ENCODE data around the gene ARHGEF38.

Gene ARHGEF38, protein sequence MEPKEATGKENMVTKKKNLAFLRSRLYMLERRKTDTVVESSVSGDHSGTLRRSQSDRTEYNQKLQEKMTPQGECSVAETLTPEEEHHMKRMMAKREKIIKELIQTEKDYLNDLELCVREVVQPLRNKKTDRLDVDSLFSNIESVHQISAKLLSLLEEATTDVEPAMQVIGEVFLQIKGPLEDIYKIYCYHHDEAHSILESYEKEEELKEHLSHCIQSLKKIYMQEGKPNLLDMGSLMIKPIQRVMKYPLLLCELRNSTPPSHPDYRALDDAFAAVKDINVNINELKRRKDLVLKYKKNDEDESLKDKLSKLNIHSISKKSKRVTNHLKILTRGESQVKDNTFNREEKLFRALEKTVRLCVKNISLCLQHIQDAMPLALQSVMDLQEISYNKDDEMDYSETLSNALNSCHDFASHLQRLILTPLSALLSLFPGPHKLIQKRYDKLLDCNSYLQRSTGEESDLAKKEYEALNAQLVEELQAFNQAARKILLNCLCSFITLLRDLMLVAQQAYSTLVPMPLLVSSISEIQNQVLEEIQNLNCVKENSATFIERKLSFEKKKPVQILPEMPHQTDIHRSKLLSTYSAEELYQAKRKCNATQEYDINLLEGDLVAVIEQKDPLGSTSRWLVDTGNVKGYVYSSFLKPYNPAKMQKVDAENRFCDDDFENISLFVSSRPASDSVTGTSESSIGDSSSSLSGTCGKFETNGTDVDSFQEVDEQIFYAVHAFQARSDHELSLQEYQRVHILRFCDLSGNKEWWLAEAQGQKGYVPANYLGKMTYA

DNA sequence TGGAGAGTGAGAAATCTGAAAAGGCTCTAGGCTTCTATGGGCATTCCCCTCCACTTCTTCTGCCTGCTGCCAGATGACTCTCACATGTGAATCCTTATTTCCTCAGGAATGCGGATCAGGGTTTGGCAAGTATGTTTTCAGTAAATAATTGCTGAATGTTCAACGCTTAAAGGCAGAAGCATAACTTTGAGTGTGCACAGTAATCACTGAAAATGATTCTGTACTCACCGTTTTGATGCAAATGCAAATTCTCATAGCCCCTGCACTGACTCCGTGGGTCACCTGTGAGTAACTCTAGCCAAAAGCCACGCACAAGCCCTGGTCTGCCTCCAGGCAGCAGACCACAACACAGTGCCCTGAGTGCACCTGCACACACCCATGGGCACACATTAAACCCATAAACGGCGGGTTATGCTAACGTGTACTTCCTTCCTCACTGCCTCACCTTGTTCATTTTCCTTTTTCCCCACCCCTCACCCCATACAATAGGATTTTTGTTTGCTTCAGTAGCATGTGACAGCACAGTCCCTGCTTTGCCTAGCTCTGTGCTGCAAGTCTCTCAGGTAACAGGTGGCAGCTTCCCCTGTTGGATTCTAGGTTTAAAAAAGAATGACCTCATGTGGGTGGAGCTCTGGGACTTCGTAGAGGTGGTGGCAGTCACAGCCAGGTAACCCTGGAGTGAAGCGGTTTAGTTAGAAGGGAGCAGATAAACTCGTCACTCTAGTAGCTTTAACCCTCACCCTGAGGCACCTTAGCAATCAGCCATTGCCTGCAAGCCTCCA lies at the start of gene ARHGEF38:
Gene ARHGEF38 (plus strand): TSS at position 656 of the 782 bp plus-strand sequence. CDS start 146 bp downstream, outside the sequence.
- DNase-seq = no peak

DNA sequence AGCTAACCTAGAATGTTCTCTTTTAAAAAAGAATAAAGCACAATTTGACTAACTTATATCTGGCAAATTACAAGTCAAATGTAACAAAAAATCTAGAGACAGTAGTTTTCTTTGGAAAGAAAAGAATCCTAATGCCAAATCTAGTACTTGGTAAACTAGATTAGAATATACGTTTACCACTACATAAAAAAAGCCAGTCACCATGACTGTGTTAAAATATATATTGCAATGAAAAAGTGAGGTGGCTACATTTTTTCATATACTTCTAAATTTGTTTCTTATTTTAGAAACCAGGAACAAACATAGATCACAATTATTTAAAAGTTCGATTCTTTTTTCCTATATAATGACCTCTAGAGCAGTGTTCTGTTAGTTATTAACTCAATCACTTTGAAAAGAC lies 48.9 kb upstream of the ARHGEF38 start:
- no peak for DNase-seq

DNA sequence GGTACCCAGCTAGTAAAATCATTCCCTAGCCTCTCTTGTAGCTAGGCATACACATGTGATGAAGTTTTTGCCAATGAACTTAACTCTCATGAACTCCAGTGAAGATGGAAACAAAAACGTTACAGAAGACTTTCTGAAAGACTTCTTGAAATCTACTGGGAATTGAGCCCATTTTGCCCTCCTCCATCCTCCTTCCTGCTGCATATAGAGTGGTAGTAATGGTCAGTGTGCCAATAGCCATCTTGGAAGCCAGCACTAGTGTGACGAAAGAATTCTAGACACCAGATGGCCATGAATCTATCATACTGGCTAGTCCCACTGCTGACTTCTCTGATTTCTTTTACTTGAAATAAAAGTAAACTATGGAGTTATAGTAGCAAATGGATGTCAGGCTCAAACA lies 47.7 kb upstream of the ARHGEF38 start:
- no peak for DNase-seq

DNA sequence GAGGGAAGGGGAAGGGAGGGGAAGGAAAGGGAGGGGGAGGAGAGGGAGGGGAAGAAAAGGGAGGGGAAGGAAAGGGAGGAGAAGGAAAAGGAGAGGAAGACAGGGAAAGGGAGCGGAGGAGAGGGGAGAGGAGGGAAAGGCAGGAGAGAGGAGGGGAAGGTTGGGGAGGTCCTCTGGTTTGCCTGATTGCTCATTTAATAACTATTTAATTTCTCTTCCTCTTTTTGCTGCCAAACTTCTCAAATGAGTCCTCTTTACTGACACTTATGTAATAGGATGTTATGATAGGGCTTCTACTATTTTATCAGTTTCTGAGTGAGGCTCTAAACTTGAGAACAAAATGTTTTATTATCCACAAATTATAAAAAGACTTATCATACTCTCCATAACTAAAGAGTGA lies 43.1 kb upstream of the ARHGEF38 start:
- DNase-seq = no peak

DNA sequence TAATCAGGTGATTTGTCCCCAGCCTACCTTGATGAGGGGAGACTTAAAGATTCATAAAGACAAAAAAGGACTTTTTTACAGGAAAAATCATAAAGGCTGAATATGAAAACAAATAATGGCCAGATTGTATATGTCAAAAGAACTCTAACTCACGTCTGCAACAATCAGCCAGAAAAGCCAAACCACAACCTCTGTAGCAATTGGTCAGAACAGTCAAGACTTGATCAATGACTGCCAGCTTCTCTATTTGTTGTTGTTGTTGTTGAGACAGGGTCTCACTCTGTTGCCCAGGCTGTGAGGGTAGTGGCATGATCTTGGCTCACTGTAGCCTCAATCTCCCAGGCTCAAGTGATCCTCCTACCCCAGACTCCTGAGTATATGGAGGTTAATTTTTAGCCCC lies 42.7 kb upstream of the ARHGEF38 start:
- no peak for DNase-seq

DNA sequence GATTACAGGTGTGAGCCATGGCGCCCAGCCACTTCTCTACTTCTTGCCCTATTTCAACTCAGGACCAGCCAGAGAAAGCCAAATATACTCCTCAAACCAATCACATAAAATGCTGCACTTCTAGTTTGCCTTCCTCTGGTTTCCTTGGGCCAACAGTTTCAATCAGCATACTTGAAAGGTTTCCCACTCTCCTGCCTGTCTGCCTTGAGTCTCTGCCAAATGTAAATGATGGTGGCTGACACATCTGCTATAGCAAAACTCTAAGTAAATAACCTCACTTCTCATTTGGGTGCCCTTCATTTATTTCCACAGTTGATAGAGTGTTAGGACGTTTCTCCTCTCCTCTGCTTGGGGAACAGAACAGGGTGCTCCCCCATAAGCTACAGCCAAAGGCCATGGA lies 42.2 kb upstream of the ARHGEF38 start:
- DNase-seq = no peak

DNA sequence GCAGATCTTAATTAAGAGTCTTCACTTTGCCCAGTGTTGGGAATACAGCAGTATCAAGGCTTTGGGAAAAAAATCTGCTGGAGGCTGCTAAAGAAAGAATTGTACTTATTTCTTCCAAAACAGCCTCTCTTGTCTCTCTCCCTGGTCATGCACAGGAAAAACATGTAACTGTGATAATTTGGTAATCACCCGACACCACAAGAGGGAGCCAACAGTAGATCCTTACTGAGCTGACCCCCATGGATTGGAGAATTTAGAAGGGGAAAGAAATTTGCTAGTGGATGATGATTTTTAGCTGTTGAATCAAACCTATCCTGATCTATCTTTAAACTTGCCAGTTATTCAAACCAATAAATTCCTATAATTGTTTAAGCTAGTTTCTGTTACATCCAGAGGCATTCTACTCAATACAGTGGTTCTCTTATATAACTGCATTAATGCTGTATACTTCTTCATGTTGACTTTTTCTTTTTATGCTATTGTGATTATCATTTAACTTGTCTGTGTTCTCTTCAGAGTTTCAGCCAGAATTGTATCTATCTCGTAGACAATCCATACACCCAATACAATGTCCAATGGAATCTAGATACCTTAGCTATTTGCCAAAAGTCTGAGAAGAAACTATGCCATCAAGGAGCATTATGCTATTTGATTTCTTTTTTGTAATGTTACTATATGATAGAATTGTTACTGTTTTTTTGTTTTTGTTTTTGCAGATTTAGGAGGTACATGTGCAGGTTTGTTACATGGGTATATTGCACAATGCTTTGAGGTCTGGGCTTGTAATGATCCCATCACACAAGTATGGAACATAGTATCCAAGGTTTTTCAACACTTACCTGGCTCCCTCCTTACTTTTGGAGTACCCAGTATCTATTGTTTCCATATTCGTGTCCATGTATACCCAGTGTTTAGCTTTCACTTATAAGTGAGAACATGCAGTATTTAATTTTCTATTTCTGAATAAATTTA lies 31.3 kb upstream of the ARHGEF38 start:
- DNase-seq = peak; percentile 4

DNA sequence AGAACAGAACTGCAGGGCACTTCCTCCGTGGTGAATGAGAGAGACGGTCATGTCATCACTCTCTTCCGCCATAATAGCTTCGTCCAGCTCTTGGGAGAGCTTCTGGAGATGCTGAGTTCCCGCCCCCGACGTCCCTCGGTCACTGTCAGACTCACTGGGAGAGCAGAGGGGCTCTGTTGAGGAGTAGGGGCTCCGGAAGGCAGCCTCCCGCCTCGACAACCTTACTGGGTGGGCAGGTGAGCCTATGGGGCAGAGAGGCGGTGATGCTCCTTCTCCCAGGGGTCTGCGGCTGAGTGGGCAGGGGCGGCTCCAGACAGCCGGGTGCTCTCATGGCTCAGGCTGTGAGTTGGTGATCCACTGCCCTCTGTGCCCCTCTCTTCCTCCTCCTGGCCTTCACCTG lies 25.8 kb upstream of the ARHGEF38 start:
- no peak for DNase-seq

DNA sequence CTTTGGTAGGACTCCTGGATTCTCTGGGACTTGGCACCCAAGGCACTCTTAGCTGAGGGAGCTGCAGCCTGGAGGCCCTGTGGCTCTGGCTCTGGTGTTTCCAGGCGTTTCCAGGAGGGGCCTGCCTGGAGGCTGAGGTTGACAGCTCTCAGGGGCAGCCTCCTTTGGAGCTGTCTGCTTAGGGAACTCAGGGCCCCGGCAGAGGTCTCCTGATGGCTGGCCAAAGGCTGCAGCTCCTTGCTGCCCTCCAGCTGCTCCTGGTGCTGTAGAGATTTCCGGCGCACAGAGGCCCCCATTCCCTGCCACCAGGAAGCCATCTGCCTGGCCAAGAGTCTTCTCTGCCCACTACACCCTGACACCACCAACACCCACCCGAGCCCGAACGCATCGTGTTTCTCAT lies 25.3 kb upstream of the ARHGEF38 start:
- no peak for DNase-seq

DNA sequence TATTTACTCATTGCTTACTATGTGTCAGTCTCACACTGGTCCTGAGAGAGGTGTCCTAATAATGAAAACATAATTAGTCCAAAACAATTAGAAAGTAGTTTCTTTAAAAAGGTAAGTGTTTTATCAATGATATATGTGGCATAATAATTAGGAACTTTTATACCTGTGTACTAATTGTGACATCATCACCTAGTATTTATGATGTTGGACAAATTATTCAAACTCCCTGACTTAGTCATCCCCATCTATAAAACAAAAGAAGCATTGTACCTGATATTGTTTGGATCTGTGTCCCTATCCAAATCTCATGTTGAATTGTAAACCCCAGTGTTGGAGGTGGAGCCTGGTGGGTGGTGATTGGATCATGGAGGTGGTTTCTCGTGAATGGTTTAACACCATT lies 15.8 kb upstream of the ARHGEF38 start:
- no peak for DNase-seq

DNA sequence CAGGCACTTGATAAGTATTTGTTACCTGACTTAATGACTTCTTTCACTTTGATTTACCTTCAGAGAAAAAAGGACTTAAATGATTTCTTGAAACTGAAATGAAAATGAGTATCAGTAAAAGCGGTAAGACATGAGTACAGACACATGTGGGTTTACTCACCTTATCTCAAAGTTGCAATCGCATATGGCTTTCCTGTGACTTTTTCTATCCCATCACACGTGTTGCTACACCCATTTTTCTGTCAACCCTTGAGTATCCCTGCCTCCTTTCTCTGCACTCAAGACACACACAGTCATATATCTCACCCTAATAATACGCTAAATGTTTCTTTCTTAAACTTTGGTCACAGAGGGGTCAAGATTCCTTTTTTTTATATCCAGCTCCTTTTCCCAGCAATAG lies 11.0 kb upstream of the ARHGEF38 start:
- no peak for DNase-seq

DNA sequence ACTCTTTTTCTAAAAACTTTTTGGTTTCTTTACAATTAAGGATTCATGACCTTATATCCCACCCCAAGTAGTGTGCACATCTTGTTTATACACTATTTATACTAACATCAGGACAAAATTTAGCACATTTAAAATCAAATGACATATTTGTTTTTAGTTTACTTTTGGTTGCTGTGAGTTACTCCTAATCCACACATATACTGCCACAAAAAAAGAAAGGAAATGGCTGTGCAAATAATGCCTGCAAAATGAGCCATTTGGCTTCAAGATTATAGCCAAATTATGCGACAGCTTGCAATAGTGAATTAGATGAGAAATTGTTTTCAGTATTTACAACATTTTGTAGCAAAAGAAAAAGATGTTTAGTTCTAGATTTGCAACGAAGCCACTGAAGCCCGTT lies 10.4 kb upstream of the ARHGEF38 start:
- no peak for DNase-seq

DNA sequence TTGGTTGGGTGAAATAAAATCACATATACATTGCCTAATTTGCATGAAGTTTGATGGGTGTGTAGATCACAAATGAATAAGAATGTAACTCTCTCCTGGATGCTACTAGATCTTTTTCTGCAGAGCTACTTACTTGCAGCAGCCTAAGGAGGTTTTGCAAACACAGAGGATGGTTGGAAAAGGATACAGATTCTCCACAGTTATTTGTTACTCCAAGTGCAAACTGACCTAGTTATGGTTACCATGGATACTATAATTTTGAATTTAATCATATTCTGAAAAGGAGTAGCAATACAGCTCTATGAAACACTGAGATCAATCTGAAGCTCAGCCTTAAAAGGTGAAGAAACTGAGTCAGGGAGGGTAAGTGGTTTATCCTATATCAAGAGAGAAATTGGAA lies 9.1 kb upstream of the ARHGEF38 start:
- no peak for DNase-seq

DNA sequence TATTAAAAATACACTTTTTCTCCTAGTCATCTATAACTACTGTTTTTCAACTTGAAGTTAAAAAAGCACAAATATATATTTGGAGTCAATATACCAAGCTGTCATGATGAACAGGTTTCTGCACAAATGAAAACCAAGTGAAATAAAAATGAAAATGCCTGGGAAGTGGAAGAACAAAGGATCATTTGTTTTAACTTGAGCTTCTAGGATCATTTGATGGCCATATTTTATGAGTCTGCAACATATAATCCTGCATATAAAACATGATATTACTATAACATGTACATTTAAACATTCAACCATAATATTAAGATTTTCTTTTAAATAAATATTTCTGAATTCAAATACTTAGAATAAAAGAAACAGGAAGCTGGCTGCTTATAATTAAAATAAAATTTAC lies 8.5 kb upstream of the ARHGEF38 start:
- no peak for DNase-seq

DNA sequence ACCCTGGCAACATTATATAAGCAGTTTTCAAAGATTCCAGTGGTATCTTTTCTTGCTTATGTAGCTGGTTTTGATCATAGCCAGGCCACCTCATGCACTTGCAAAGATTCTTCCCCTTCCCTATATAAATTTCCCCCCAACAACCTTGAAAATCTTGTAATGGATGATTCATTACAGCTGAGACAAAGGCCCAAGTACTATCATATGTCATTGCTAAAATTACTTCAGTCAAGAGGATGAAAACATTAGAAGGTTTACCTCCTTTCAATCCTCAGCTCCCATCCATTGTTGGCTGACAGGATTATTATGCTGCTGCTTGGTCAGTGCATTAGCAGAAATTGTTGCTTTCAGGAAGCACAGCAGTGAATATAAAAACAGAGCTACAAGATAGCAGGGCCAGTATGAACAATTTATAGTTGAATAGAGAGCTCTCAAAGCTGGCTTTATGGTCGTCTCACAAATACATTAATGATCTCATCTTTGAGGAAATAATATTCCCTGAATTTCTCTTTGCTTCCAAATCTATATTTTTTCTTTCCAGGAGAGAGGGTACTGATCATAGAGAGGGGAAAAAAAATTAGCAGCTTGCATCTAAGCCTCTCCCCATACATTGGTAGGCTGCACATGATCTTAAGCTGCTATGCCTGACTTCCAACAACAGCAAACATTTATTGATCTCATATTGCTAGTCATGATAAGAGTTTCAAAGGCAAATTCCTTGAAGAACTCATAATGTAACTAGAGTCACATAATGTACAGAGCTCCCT lies 7.7 kb upstream of the ARHGEF38 start:
- no peak for DNase-seq

DNA sequence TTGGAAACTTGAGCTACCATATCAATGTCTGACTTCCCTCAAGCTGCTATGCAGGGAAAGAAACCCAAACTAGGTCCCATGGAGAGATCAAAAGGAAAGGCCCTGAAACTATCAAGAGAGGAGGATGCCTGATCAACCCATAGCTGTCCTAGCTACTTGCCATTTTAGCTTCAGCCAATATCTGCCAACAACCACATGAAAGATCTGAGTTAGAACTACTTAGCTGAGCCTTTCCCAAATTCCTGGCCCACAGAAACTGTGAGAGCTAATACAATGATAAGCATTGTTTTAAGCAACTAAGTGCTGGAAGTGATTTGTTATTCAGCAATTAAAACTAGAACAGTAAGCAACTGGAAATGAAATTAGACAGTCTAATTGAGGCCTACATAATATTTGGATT lies 6.3 kb upstream of the ARHGEF38 start:
- no peak for DNase-seq

DNA sequence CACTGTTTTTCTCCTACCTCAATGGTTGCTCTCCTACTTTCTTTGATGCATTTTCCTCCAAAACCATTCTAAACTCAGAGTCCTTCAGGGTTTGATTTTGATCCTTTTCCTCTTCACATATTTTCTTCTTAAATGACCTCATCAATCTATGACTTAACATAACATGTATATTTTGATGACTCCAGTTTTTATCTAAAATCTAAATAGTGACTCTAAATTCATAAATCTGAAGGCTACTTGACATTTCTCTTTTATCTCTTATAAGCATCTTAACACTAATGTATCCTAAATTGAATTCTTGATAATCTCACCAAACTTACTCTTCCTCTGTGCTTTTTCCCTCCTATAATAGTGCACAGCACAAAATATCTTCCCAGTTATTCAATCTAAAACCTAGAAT lies 4.7 kb upstream of the ARHGEF38 start:
- no peak for DNase-seq

DNA sequence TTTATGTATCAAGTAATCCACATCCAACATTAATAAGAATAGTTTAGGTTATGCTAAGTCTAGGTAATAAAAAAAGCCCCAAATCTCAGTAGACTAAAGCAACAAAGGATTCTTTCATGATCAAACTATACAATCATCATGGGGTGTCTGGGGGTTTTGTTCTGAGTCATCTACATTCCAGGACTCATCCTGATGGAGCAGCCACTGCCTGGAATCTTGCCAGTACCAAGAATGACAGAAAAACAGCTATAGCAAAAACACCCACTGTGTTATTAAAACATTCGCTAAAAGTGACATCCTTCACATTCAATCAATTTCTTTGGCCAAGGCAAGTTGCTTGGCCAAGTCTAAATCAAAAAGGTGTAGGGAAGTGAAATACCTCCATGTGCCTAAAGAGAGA lies 3.9 kb upstream of the ARHGEF38 start:
- no peak for DNase-seq

DNA sequence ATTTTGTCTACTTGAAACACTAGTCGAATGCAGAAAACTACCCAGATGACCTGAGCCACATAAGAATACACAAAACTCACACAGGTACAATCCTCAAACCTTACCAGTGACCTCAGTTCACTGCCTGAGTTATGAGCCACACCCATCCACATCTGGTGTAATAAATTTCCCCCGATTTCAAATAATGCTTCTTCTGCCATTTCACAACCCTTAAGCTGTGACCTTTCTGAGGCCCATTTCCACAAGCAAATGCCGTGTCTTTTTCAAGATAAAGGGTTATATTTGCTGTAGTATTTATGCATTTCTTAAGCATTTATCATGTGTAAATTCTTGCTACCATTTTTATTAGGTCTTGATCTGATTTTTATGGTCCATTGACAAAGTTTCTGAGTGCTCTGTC lies 1.8 kb upstream of the ARHGEF38 start:
- DNase-seq = no peak

DNA sequence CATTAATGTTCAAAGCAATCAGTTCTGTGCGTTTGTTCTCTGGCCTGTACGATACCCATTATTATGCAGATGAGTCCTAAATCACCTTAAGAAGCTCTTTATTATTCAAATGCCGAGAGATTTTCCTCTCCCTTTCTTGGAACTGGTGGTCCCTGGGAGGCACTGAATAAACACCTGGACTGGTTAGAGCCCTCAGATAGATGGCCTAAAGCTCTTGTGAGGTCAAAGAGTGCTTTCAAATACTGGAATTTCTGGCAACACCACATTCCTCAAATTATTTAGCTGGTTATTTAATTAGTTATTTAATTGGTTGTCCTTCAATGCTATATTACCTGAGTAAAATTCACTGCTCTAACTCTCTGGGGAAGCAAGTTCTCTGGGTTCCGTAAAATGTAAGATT lies 3.0 kb downstream of the ARHGEF38 start:
- DNase-seq = no peak

DNA sequence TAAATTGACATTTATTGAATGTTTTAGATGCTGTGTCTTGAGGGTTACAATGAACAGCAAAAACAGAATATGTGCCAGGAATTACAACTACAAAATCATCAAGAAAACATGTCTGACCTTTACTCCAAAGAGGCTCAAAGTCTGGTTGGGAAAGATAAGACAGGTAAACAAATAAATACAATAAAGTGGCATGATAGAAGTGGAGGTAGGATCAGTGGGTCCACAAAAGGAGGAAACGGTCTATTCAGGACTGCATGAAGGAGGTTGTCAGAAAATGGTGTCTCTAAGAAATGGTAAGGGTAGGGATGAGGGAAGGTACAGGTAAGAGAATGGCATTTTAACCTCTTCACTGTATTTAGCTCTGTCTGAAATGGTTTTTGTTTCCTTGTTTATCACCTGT lies 3.8 kb downstream of the ARHGEF38 start:
- no peak for DNase-seq

DNA sequence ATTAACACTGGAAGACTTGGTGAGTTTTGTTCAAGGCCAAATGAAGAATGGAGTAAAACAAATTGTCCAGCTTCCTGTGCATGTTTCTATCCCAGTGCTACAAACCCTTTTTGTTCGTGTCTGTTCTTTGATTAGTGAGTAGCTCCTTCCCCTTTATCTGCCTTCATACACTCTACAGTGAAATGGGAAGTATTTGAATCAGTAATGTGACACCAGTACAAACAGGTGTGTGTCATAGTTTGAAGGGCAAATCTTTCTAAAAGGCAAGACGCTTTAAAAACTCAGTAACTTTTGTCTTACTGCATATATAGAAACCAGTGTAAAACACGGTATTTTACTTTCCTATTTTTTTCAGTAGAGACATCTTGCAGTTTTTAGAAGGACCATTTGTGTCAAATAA lies 5.9 kb downstream of the ARHGEF38 start:
- no peak for DNase-seq

Measured in GDM1 (cell line).